B cell (primary cell): Measurements from ENCODE around the gene XRCC6. TPM values are rescaled to one million over a fixed set of nuclear protein-coding genes. Genes with fewer than 3 reads are reported as not detected.

Experiments
- ATAC-seq: fragments of 200-7000 bp; cut with Tn5 transposase; one replicate; pipeline ENCODE4 v1.10.0; 2021; ENCODE audit warnings: low read depth, mild to moderate bottlenecking, moderate number of reproducible peaks, moderate library complexity
- CTCF ChIA-PET: fragments of 350-600 bp; sonication (Branson Sonifier 250); formaldehyde crosslinking; loops from one replicate; lab custom pipeline; 2021; ENCODE audit warnings: antibody characterized with exemption, inconsistent platforms; lab: Charles Lee
- POLR2A ChIA-PET: fragments of 350-600 bp; sonication (Branson Sonifier 250); formaldehyde crosslinking; loops from one replicate; lab custom pipeline; 2021; ENCODE audit warnings: antibody characterized with exemption; lab: Charles Lee
- DNase-seq: peaks from one replicate; pipeline ENCODE4 v3.0.0; 2013
- H2AFZ ChIP-seq: 2 replicates; pipeline ENCODE4 v1.6.1; 2012; ENCODE audit warnings: mild to moderate bottlenecking, low read depth, low read length; ENCODE audit not compliant: insufficient read depth, poor library complexity, severe bottlenecking
- H3K27ac ChIP-seq, 2 donors: 1 replicate in 1 of 2; 2 replicates in 1 of 2; pipeline ENCODE4 v1.5.1; 2012 to 2013; ENCODE audit warnings: low read length in 2 of 2, mild to moderate bottlenecking in 2 of 2, moderate library complexity in 1 of 2
- H3K27me3 ChIP-seq, 4 experiments: fragments of 200-600 bp in 1 of 4; sonication (generic) in 1 of 4; replicated peaks in 1 of 4; 1 replicate in 2 of 4; 2 replicates in 2 of 4; pipeline versions ENCODE4 v1.6.1 to v1.7.0; 2013 to 2016; ENCODE audit warnings: low read length in 3 of 4, mild to moderate bottlenecking in 2 of 4, mixed read lengths in 1 of 4, moderate library complexity in 1 of 4; ENCODE audit not compliant: insufficient read depth in 4 of 4, control insufficient read depth in 3 of 4; ENCODE audit errors: control extremely low read depth in 1 of 4
- H3K36me3 ChIP-seq, 2 experiments: replicated peaks in 1 of 2; 1 replicate in 1 of 2; 2 replicates in 1 of 2; pipeline versions ENCODE4 v1.6.1 to v1.7.1; 2013; ENCODE audit warnings: low read length in 1 of 2; ENCODE audit not compliant: insufficient read depth in 2 of 2, control insufficient read depth in 1 of 2; ENCODE audit errors: control extremely low read depth in 1 of 2, extremely low read depth in 1 of 2
- H3K4me1 ChIP-seq, 2 donors: fragments of 200-600 bp in 1 of 2; sonication (generic) in 1 of 2; 1 replicate in 1 of 2; 2 replicates in 1 of 2; pipeline versions ENCODE4 v1.5.1 to v1.6.1; 2013 to 2017; ENCODE audit warnings: low read length in 2 of 2; ENCODE audit not compliant: control insufficient read depth in 2 of 2, insufficient read depth in 2 of 2
- H3K4me2 ChIP-seq: replicated peaks from 2 replicates; pipeline ENCODE3; 2012; ENCODE audit warnings: mild to moderate bottlenecking, low read depth, low read length; ENCODE audit not compliant: poor library complexity, severe bottlenecking
- H3K4me3 ChIP-seq, 5 experiments: fragments of 200-600 bp in 1 of 5; sonication (generic) in 1 of 5; 1 replicate in 3 of 5; 2 replicates in 2 of 5; pipeline versions ENCODE4 v1.5.1 to v1.7.0; 2011 to 2016; ENCODE audit warnings: low read length in 4 of 5, mild to moderate bottlenecking in 4 of 5, low read depth in 2 of 5, control low read depth in 1 of 5, moderate library complexity in 1 of 5; ENCODE audit not compliant: insufficient read depth in 1 of 5; ENCODE audit errors: control extremely low read depth in 1 of 5, extremely low read depth in 1 of 5
- H3K79me2 ChIP-seq: fragments of 200-600 bp; sonication (generic); one replicate; pipeline ENCODE4 v1.6.0; 2016; ENCODE audit warnings: low read length; ENCODE audit not compliant: control insufficient read depth, insufficient read depth
- H3K9ac ChIP-seq: fragments of 200-600 bp; sonication (generic); 2 replicates; pipeline ENCODE4 v1.6.1; 2017; ENCODE audit warnings: mild to moderate bottlenecking, low read length, moderate library complexity
- H3K9me3 ChIP-seq, 3 donors: one replicate each; pipeline versions ENCODE4 v1.6.1 to v1.7.1; 2013; ENCODE audit warnings: low read length in 2 of 3; ENCODE audit not compliant: control insufficient read depth in 2 of 3, insufficient read depth in 1 of 3; ENCODE audit errors: control extremely low read depth in 1 of 3
- H4K20me1 ChIP-seq: 2 replicates; pipeline ENCODE4 v1.6.0; 2012; ENCODE audit warnings: mild to moderate bottlenecking, low read length; ENCODE audit not compliant: insufficient read depth, control insufficient read depth, poor library complexity, severe bottlenecking
- H3K27ac Mint-ChIP-seq: one replicate; pipeline ENCODE4 v1.8.0; 2021; ENCODE audit warnings: mixed read lengths
- H3K27me3 Mint-ChIP-seq: one replicate; pipeline ENCODE4 v1.8.0; 2021; ENCODE audit warnings: mixed read lengths
- H3K4me1 Mint-ChIP-seq: one replicate; pipeline ENCODE4 v1.8.0; 2021; ENCODE audit warnings: mixed read lengths
- H3K4me3 Mint-ChIP-seq: one replicate; pipeline ENCODE4 v1.8.0; 2021; ENCODE audit warnings: mixed read lengths
- H3K9me3 Mint-ChIP-seq: one replicate; pipeline ENCODE4 v1.8.0; 2022; ENCODE audit warnings: mixed read lengths; ENCODE audit not compliant: insufficient read depth
- EZH2 ChIP-seq: IDR thresholded peaks from 2 replicates; pipeline ENCODE4 v1.6.1; 2012; ENCODE audit warnings: borderline replicate concordance, low read depth, mild to moderate bottlenecking, moderate library complexity, low read length; ENCODE audit not compliant: insufficient read depth, poor library complexity, severe bottlenecking
- WGBS: methylation state at CpG from one replicate; pipeline ENCODE4 v1.1.5; 2013; ENCODE audit warnings: missing lambda C conversion rate; ENCODE audit not compliant: insufficient coverage; 5-methylcytosine and 5-hydroxymethylcytosine counted together
- intact Hi-C: fragments of 100-400 bp; cut with micrococcal nuclease; formaldehyde crosslinking; loops from one replicate; pipeline ENCODE4 v1.10.0; 2022
- polyA plus RNA-seq: library from polyadenylated mRNA; depleted of rRNA; stranded (reverse); fragments of >200 nt; gene quantifications from 2 replicates; pipeline ENCODE4 v1.2.3, GENCODE V29; 2012
- total RNA-seq, 2 donors: library from RNA; stranded (reverse); fragments of 120-200 nt in 1 of 2; gene quantifications; 1 replicate in 1 of 2; 2 replicates in 1 of 2; pipeline versions ENCODE4 v1.2.3 to v1.2.4, GENCODE V29; 2013 to 2022
- TF ChIP-seq, protein P1 (sequence below): fragments of 200-600 bp; IDR thresholded peaks from one replicate; pipeline ENCODE4 v1.8.0; 2022; ENCODE audit warnings: antibody characterized with exemption, mild to moderate bottlenecking

The XRCC6 gene
- total and polyA plus RNA-seq, 2 donors (not counting 1 experiment from before 2014, with no cell fraction given): 55.4 to 180 TPM

DNA sequence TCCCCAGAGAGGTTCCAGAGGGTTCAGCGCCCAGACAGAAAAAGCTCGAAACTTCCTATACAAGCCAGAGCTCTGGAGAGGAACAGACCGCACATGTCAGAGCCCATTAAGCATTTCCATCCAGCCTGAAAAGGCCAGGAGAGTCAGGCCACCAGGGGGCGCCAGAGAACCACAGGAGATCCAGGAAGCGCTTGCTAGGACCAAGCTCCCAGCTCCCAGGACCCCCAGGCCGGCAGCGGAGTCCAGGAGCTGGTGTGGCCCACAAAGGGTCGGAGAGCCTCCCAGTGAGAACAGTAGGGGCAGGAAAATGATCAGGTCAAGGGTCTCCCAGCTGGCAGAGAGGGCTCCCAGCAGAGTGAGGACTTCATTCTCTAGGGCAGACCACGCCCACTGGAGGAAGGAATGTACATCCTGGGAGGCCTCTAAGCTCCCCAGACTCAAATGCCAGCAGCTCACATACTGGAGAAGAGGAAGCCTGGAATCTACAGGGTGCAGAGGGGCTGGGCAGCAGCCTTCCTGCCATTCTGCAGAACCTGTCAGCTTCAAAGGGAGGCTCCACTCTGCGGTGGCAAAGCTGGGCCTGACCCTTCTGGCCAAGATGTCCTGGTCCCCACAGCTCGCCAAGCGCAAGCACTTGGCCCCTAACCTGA lies 76.2 kb downstream of the XRCC6 start:
- no peaks in the 10 kb centered on the region for H4K20me1 ChIP-seq
- peak overlapping the region; percentile 78 for H2AFZ ChIP-seq
- H3K9ac ChIP-seq: no peak overlapping the region
- ChIA-PET CTCF (interaction anchor here (0.7 to 4.6 kb wide), 70 partner anchors 9 to 776 kb away, joined by 3 to 83 read pairs (median 5); partner anchors contain the start of genes CCDC134, CENPM, DESI1 and NDUFA6), POLR2A (interaction anchor here (0.7 to 1.3 kb wide), 8 partner anchors 52 to 247 kb away, joined by 3 to 9 read pairs (median 4); partner anchors contain the start of genes CCDC134 and SREBF2)
- peaks cover 0 to 6% of the 10 kb centered on the region in 2 experiments for H3K36me3 ChIP-seq
- H3K27ac ChIP-seq: peak overlapping the region in 1 of 2 donors; percentile 18
- TF ChIP-seq, protein P1, sequence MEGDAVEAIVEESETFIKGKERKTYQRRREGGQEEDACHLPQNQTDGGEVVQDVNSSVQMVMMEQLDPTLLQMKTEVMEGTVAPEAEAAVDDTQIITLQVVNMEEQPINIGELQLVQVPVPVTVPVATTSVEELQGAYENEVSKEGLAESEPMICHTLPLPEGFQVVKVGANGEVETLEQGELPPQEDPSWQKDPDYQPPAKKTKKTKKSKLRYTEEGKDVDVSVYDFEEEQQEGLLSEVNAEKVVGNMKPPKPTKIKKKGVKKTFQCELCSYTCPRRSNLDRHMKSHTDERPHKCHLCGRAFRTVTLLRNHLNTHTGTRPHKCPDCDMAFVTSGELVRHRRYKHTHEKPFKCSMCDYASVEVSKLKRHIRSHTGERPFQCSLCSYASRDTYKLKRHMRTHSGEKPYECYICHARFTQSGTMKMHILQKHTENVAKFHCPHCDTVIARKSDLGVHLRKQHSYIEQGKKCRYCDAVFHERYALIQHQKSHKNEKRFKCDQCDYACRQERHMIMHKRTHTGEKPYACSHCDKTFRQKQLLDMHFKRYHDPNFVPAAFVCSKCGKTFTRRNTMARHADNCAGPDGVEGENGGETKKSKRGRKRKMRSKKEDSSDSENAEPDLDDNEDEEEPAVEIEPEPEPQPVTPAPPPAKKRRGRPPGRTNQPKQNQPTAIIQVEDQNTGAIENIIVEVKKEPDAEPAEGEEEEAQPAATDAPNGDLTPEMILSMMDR: peak; percentile 96
- TF ChIP-seq EZH2: no peak
- intact Hi-C loops: loop anchor here (1.0 to 10.0 kb wide), 9 partner anchors 9 to 738 kb away; partner anchors contain the start of genes CCDC134, DESI1, NAGA and NFAM1
- DNase-seq (peak; percentile 91), ATAC-seq (peak; percentile 87)
- peak overlapping the region in 1 of 5 experiments; percentile 10 for H3K4me3 ChIP-seq
- WGBS: 27% methylated on average over 12 of the region's 12 CpGs
- H3K27me3 ChIP-seq: no peaks in the 10 kb centered on the region
- peaks cover 8 to 18% of the 10 kb centered on the region in 2 donors for H3K4me1 ChIP-seq
- Mint-ChIP-seq H3K27ac (peak overlapping the region; percentile 88), H3K4me3 (peak overlapping the region; percentile 78), H3K9me3 (no peaks in the 10 kb centered on the region), H3K4me1 (peaks cover 9% of the 10 kb centered on the region), H3K27me3 (no peaks in the 10 kb centered on the region)
- peak overlapping the region; percentile 80 for H3K4me2 ChIP-seq
- H3K79me2 ChIP-seq: peaks cover 7% of the 10 kb centered on the region
- H3K9me3 ChIP-seq: no peaks in the 10 kb centered on the region
